Thoracic aorta (tissue), 2 donors: ENCODE measurements around the gene SPHKAP. TPM values are rescaled to one million over a fixed set of nuclear protein-coding genes. Genes with fewer than 3 reads are reported as not detected.
"Not testable (repeated sequence)": the region's sequence is repeated elsewhere in the genome, so short reads cannot be mapped to it uniquely, and the experiment has no call there.

ENCODE experiments used
- ATAC-seq: fragments of 150-250 bp; one replicate; pipeline ENCODE4 v1.8.0; 2017; ENCODE audit warnings: low read depth; ENCODE audit not compliant: insufficient number of reproducible peaks, low FRiP score
- DNase-seq: peaks from one replicate; pipeline ENCODE4 v3.0.0-alpha.2; 2020; ENCODE audit warnings: low spot score
- H3K27ac ChIP-seq, 2 donors: fragments of 200-600 bp; sonication (generic); 1 replicate in 1 of 2; 2 replicates in 1 of 2; pipeline ENCODE4 v1.5.1; 2016; ENCODE audit warnings: mild to moderate bottlenecking in 2 of 2, moderate library complexity in 2 of 2
- H3K27me3 ChIP-seq: fragments of 200-600 bp; sonication (generic); replicated peaks from 2 replicates; pipeline ENCODE4 v1.6.0; 2016; ENCODE audit warnings: mild to moderate bottlenecking; ENCODE audit not compliant: insufficient read depth
- H3K36me3 ChIP-seq: fragments of 200-600 bp; sonication (generic); one replicate; pipeline ENCODE4 v1.5.1; 2016
- H3K4me1 ChIP-seq, 2 donors: fragments of 200-600 bp; sonication (generic); 1 replicate in 1 of 2; 2 replicates in 1 of 2; pipeline versions ENCODE4 v1.5.1 to v1.6.0; 2016; ENCODE audit warnings: low read depth in 2 of 2, mild to moderate bottlenecking in 1 of 2; ENCODE audit not compliant: control insufficient read depth in 1 of 2
- H3K4me3 ChIP-seq: fragments of 200-600 bp; sonication (generic); 2 replicates; pipeline ENCODE4 v1.5.1; 2016; ENCODE audit warnings: mild to moderate bottlenecking
- H3K9me3 ChIP-seq: fragments of 200-600 bp; sonication (generic); 2 replicates; pipeline ENCODE4 v1.5.1; 2016
- total RNA-seq, 2 donors: library from RNA; depleted of rRNA; stranded (reverse); fragments of >200 nt; gene quantifications; one replicate each; pipeline versions ENCODE4 v1.1.0 to v1.2.3, GENCODE V29; 2016
- TF ChIP-seq, protein P1 (sequence below): fragments of 200-600 bp; sonication (generic); IDR thresholded peaks from one replicate; pipeline ENCODE4 v1.5.1; 2019; ENCODE audit warnings: antibody characterized with exemption

SPHKAP gene
- total RNA-seq, 2 donors from 2014 or later: 0.07 to 0.41 TPM

DNA sequence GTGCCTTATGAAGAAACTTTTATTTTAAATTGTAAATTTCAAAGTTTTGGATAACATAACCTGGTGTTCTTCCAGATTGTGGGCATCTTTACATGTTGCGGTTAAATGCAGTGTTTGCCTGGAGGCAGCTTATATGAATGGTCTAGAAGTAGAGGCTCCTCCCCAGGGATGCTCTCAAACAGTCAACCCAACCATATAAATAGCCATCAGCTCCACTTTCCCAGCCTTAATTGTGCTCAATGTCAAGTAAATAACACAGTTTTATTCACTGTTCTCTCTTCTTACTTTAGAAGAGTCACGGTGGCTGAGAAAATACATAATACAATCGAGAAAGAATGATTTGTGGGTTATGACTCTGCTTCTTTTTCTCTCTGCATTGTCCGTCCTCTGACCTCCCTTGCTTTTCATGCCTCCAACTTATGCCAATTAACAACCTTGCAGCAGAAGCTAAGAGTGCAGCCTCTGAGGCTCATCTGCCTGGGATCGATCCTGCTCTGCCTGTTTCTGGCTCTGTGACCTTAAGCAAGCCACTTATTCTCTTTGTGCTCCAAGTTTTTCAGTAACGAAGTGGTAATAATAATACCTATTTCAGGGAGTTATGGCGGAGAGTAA is 209.8 kb downstream of the SPHKAP start:
- no peaks in the 10 kb centered on the region for H3K36me3 ChIP-seq
- H3K4me1 ChIP-seq: no peaks in the 10 kb centered on the region
- H3K9me3 ChIP-seq: no peaks in the 10 kb centered on the region
- DNase-seq (no peak), ATAC-seq (no peak)
- TF ChIP-seq, protein P1, sequence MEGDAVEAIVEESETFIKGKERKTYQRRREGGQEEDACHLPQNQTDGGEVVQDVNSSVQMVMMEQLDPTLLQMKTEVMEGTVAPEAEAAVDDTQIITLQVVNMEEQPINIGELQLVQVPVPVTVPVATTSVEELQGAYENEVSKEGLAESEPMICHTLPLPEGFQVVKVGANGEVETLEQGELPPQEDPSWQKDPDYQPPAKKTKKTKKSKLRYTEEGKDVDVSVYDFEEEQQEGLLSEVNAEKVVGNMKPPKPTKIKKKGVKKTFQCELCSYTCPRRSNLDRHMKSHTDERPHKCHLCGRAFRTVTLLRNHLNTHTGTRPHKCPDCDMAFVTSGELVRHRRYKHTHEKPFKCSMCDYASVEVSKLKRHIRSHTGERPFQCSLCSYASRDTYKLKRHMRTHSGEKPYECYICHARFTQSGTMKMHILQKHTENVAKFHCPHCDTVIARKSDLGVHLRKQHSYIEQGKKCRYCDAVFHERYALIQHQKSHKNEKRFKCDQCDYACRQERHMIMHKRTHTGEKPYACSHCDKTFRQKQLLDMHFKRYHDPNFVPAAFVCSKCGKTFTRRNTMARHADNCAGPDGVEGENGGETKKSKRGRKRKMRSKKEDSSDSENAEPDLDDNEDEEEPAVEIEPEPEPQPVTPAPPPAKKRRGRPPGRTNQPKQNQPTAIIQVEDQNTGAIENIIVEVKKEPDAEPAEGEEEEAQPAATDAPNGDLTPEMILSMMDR: no peak
- no peak overlapping the region for H3K4me3 ChIP-seq
- no peaks in the 10 kb centered on the region for H3K27me3 ChIP-seq
- no peak overlapping the region for H3K27ac ChIP-seq

GRCh38 chr2:227960317-227960716 is 221.2 kb downstream of the SPHKAP start:
- DNase-seq: no peak
- no peaks in the 10 kb centered on the region for H3K9me3 ChIP-seq
- H3K4me1 ChIP-seq: no peaks in the 10 kb centered on the region
- TF ChIP-seq, protein P1: no peak
- H3K4me3 ChIP-seq: no peak overlapping the region
- ATAC-seq: no peak
- no peaks in the 10 kb centered on the region for H3K36me3 ChIP-seq
- H3K27me3 ChIP-seq: no peaks in the 10 kb centered on the region
- no peak overlapping the region for H3K27ac ChIP-seq

DNA sequence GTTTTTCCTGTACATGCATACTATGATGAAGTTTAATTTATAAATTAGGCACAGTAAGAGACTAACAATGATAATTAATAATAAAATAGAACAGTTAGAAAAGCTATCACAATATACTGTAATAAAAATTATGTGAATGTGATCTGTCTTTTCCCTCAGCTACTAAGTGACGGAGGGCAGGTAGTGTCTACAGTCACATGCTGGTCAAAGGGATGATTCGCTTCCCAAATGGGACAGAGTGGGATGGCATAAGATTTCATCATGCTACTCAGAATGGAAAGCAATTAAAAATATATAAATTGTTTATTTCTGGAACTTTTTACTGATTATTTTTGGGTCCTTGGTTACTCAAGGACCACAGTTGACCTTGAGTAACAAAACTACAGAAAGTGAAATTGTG is 238.5 kb downstream of the SPHKAP start:
- TF ChIP-seq, protein P1: no peak
- Histone ChIP-seq H3K9me3 (no peaks in the 10 kb centered on the region), H3K36me3 (no peaks in the 10 kb centered on the region), H3K4me1 (no peaks in the 10 kb centered on the region), H3K27ac (no peak overlapping the region), H3K4me3 (no peak overlapping the region), H3K27me3 (no peaks in the 10 kb centered on the region)
- ATAC-seq: no peak
- no peak for DNase-seq

- Histone ChIP-seq H3K27ac (no peak overlapping the region), H3K36me3 (no peaks in the 10 kb centered on the region), H3K27me3 (no peaks in the 10 kb centered on the region), H3K4me3 (no peak overlapping the region), H3K9me3 (no peaks in the 10 kb centered on the region), H3K4me1 (no peaks in the 10 kb centered on the region)
- TF ChIP-seq, protein P1: no peak
- DNase-seq: no peak
- no peak for ATAC-seq
These were observed 239.5 kb downstream of the SPHKAP start for GRCh38 chr2:227942021-227942420.

- DNase-seq (no peak), ATAC-seq (no peak)
- no peaks in the 10 kb centered on the region for H3K36me3 ChIP-seq
- no peak overlapping the region for H3K27ac ChIP-seq
- no peaks in the 10 kb centered on the region for H3K4me1 ChIP-seq
- no peak overlapping the region for H3K4me3 ChIP-seq
- H3K27me3 ChIP-seq: no peaks in the 10 kb centered on the region
- no peaks in the 10 kb centered on the region for H3K9me3 ChIP-seq
- TF ChIP-seq, protein P1: no peak
These were observed 242.0 kb downstream of the SPHKAP start for GRCh38 chr2:227939271-227940027.

GRCh38 chr2:227936249-227936648 is 245.2 kb downstream of the SPHKAP start:
- not testable (repeated sequence) for H3K27me3 ChIP-seq, ATAC-seq, H3K4me3 ChIP-seq, DNase-seq, H3K9me3 ChIP-seq, H3K36me3 ChIP-seq, H3K4me1 ChIP-seq, H3K27ac ChIP-seq
